Epithelial cell of proximal tubule (primary cell): ENCODE results near the gene PHACTR1. TPM values are rescaled to one million over a fixed set of nuclear protein-coding genes. Genes with fewer than 3 reads are reported as not detected.

Source experiments
- DNase-seq: peaks from one replicate; pipeline ENCODE4 v3.0.0-alpha.2; 2011; ENCODE audit warnings: low read depth
- H3K4me3 ChIP-seq: 2 replicates; pipeline ENCODE4 v1.5.1; 2011; ENCODE audit warnings: low read depth, mild to moderate bottlenecking, low read length
- total RNA-seq: library from RNA; depleted of rRNA; stranded (reverse); fragments of >200 nt; gene quantifications from 2 replicates; pipeline ENCODE4 v1.2.3, GENCODE V29; 2015
- TF ChIP-seq, protein P1 (sequence below): conservative IDR thresholded peaks from 2 replicates; pipeline ENCODE4 v1.5.1; 2012; ENCODE audit warnings: low read depth, mild to moderate bottlenecking, low read length

PHACTR1 gene
- total RNA-seq, 1 donor from 2014 or later: 0.98 TPM

DNA sequence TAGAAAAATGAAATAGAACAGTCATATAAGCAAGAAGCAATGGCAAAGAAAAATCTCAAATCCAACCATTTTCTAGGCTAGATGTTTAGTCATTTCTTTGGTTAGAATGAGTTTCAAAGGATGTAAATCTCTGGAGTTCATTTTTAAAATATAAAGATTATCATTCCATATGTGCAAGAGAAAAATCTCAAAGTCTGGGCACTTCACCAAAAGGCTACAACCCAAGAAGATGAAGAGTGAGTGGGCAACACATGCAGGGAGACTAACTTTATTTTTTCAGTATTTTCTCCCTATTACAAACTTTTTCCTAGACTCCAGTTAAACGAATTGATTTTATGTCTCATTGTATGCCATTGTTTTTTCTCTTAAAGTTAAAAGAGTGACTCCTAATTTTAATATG lies 83.6 kb downstream of the PHACTR1 start:
- TF ChIP-seq, protein P1, sequence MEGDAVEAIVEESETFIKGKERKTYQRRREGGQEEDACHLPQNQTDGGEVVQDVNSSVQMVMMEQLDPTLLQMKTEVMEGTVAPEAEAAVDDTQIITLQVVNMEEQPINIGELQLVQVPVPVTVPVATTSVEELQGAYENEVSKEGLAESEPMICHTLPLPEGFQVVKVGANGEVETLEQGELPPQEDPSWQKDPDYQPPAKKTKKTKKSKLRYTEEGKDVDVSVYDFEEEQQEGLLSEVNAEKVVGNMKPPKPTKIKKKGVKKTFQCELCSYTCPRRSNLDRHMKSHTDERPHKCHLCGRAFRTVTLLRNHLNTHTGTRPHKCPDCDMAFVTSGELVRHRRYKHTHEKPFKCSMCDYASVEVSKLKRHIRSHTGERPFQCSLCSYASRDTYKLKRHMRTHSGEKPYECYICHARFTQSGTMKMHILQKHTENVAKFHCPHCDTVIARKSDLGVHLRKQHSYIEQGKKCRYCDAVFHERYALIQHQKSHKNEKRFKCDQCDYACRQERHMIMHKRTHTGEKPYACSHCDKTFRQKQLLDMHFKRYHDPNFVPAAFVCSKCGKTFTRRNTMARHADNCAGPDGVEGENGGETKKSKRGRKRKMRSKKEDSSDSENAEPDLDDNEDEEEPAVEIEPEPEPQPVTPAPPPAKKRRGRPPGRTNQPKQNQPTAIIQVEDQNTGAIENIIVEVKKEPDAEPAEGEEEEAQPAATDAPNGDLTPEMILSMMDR: no peak
- DNase-seq: no peak
- H3K4me3 ChIP-seq: no peak overlapping the region

DNA sequence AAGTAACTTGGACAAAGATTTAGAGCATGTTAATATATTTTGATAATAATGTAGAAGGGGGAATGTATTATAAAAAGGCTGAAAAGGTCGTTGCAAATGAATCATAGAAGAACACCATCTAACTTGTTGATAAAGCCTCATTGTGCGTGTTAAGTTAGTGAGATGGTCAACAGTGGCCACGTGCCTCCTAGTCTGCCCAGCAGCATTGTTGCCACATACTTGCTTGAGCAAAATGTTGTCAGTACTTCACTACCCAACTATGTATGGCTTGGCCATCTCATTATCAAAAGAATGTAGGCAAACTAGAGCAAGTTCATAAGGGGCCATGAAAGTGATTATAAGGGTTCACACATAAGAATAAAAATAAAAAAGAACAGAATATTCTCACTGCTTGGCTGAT lies 84.6 kb downstream of the PHACTR1 start:
- TF ChIP-seq, protein P1: no peak
- no peak for DNase-seq
- no peak overlapping the region for H3K4me3 ChIP-seq

DNA sequence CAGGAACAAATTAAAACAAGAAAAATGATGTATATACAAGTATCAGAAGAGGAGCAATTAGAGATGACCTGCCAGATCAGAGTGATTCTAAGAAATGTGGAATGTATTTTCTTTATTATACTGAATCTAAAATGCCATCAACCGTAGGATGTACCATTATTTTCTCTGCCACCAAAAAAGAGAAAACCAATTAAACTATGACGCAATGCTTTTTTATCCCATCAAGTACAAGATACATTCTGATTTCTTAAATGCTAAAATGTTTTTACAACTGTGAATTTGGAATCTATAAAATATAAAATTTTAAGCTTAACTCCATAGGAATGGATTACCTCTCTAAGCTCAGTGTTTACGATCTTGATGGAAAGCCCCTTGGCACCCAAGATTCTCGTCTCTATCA lies 85.9 kb downstream of the PHACTR1 start:
- no peak overlapping the region for H3K4me3 ChIP-seq
- TF ChIP-seq, protein P1: no peak
- no peak for DNase-seq

DNA sequence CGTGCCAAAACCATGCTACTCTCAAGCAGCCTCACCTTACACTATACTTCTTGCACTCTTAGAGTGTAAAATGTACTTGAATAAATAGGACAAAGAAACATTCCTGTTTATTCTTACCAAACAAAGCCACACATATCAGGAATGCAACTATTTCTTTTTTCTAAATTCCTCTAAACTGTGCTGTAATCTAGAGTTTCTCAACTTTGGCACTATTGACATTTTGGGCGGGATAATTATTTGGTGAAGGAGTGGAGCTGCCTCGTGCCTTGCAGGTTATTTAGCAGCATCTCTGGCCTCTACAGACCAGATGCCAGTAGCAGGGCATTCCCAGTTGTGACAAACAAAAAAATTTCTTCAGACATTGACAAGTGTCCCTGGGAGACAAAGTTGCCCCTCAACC lies 86.9 kb downstream of the PHACTR1 start:
- DNase-seq: no peak
- no peak overlapping the region for H3K4me3 ChIP-seq
- TF ChIP-seq, protein P1: no peak

DNA sequence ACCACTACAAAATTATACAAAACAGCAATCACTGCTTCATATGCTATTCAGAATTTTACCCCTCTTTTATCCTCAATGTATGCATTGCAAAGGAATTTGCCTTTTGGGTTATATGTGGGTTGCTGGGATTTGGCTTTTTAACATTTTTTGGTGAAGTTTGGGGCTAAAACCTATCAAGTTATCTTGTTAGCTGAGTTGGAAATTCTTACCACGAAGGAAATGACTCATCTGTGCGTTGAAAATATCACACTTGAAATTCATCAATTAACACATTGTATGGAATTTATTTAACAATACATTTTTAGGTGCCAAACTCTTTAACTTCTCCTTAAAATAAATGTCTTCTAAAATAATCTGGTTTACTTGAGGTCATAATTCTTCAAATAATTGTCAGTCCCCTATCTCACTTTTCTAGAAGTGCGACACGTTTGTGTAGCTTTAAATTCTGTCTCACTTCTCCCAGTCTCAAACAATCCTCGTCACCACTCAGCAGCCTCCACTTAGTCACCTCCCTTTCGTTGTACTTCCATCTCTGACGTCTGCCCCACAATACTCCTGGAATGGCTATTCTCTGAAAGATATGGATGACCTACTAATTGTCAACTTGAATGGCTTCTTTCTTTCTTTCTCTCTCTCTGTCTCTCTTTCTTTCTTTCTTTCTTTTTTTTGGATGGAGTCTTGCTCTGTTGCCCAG lies 88.5 kb downstream of the PHACTR1 start:
- TF ChIP-seq, protein P1: no peak
- DNase-seq: no peak
- no peak overlapping the region for H3K4me3 ChIP-seq

DNA sequence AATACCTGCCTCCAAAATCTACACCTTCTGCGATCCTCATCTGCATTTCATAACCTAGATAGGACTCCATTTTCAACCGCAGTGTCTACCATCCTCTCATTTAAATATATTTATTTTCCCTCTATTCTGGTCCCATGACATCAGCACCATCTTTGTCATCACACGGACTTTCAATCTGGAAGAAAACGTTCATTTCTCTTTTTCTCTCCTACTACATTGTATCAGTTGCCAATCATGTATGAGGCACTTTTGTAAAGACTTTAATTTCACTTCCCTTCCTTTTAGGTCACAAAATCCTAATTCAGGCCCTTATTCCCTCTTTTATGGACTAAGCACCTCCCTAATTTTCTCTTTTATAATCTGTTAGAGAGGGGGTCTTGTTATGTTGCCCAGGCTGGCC lies 89.6 kb downstream of the PHACTR1 start:
- H3K4me3 ChIP-seq: no peak overlapping the region
- no peak for DNase-seq
- TF ChIP-seq, protein P1: no peak

DNA sequence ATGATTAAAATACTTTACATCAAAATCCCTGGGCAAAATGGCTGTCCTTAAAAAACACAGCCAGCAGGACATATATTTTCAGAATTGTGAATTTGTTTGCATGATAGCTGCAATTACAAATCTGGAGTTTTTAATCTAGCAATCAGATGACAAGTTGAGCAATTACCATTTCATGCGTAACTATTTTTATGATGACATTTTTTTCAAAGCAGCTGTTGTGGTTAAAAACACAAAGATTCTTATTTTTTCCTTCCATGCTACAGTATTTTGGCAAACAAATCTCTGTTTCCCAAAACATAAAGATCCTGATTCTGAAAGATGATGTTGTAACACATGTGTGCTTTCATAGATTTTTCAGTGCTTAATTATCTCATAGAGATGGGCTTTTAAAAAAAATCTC lies 90.2 kb downstream of the PHACTR1 start:
- no peak for DNase-seq
- TF ChIP-seq, protein P1: no peak
- no peak overlapping the region for H3K4me3 ChIP-seq
